Right atrium auricular region (tissue), 2 donors: Measurements from ENCODE around the gene LYPLAL1. TPM values are rescaled to one million over a fixed set of nuclear protein-coding genes. Genes with fewer than 3 reads are reported as not detected.

Experiments used
- DNase-seq: peaks from one replicate; pipeline ENCODE4 v3.0.0-alpha.2; 2019; ENCODE audit warnings: low spot score
- H3K27ac ChIP-seq, 2 donors: fragments of 200-600 bp; sonication (generic); 1 replicate in 1 of 2; 2 replicates in 1 of 2; pipeline ENCODE4 v1.5.1; 2016 to 2019
- H3K27me3 ChIP-seq, 2 donors: fragments of 200-600 bp; sonication (generic); one replicate each; pipeline versions ENCODE4 v1.5.1 to v1.6.0; 2017 to 2019
- H3K36me3 ChIP-seq: fragments of 200-600 bp; sonication (generic); one replicate; pipeline ENCODE4 v1.5.1; 2016
- H3K4me1 ChIP-seq, 2 donors: fragments of 200-600 bp; sonication (generic); one replicate each; pipeline versions ENCODE4 v1.5.1 to v1.6.0; 2017 to 2019
- H3K4me3 ChIP-seq, 2 donors: fragments of 200-600 bp; sonication (generic); 1 replicate in 1 of 2; 2 replicates in 1 of 2; pipeline ENCODE4 v1.5.1; 2017 to 2019; ENCODE audit warnings: mild to moderate bottlenecking in 1 of 2, moderate library complexity in 1 of 2
- H3K9me3 ChIP-seq, 2 donors: fragments of 200-600 bp; sonication (generic); one replicate each; pipeline ENCODE4 v1.5.1; 2019
- total RNA-seq, 2 donors: library from RNA; depleted of rRNA; stranded (reverse); fragments of >200 nt; gene quantifications; one replicate each; pipeline ENCODE4 v1.1.0, GENCODE V29; 2016
- TF ChIP-seq, protein P1 (sequence below), 2 donors: fragments of 200-600 bp; sonication (generic); IDR thresholded peaks; one replicate each; pipeline ENCODE4 v1.5.1; 2019; ENCODE audit warnings: antibody characterized with exemption in 2 of 2

The LYPLAL1 gene
- total RNA-seq, 2 donors from 2014 or later = 32.6 to 35.9 TPM

DNA sequence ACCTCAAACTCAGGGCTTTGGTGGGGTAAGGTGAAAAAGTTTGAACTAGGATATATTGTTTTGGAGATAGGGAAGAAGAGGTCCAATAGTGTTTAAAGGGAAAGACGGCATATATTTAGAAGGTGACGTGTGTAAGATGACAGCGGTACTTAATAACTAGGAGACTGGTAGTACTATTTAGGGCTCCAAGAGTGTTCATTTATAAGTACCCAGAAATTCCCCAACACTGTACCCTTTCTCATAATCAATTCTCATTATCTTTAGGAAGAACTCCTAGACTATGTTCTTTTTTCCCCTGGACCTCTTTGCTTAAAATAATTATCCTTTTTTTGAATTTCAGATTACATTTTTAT is 1.5 kb downstream of the LYPLAL1 start:
- H3K27me3 ChIP-seq = no peaks in the 10 kb centered on the region
- no peak for DNase-seq
- no peaks in the 10 kb centered on the region for H3K9me3 ChIP-seq
- TF ChIP-seq, protein P1, sequence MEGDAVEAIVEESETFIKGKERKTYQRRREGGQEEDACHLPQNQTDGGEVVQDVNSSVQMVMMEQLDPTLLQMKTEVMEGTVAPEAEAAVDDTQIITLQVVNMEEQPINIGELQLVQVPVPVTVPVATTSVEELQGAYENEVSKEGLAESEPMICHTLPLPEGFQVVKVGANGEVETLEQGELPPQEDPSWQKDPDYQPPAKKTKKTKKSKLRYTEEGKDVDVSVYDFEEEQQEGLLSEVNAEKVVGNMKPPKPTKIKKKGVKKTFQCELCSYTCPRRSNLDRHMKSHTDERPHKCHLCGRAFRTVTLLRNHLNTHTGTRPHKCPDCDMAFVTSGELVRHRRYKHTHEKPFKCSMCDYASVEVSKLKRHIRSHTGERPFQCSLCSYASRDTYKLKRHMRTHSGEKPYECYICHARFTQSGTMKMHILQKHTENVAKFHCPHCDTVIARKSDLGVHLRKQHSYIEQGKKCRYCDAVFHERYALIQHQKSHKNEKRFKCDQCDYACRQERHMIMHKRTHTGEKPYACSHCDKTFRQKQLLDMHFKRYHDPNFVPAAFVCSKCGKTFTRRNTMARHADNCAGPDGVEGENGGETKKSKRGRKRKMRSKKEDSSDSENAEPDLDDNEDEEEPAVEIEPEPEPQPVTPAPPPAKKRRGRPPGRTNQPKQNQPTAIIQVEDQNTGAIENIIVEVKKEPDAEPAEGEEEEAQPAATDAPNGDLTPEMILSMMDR (IDR thresholded peaks at IDR 0.05) = no peak
- no peaks in the 10 kb centered on the region for H3K36me3 ChIP-seq
- H3K27ac ChIP-seq = peak overlapping the region; percentile 95 to 96
- peak overlapping the region; percentile 72 to 76 for H3K4me3 ChIP-seq
- peaks cover 0 to 51% of the 10 kb centered on the region in 2 donors for H3K4me1 ChIP-seq

DNA sequence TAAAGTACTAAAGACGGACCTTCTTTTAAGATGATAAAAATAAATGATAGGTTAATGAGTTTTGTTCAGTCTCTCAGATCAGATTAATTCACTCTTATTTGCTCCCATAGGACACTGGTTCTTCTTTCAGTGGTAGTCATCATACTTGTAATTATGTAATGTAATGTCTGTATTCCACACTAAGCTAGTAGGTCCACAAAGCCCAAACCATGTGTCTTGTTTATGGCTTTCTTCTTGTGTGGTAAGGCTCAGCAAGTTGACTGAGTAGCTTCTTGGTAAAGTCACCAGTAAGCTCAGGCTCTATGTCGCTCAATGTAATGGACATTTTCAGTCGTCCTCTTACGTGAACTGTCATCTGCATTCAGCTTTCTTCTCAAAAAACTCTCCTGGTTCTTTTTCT is 2.5 kb downstream of the LYPLAL1 start:
- Histone ChIP-seq H3K27ac (peak overlapping the region; percentile 95 to 96), H3K4me3 (no peak overlapping the region), H3K9me3 (no peaks in the 10 kb centered on the region), H3K36me3 (peaks cover 2% of the 10 kb centered on the region), H3K27me3 (no peaks in the 10 kb centered on the region), H3K4me1 (peaks cover 0 to 51% of the 10 kb centered on the region in 2 donors)
- TF ChIP-seq, protein P1 (IDR thresholded peaks at IDR 0.05) = no peak
- DNase-seq = no peak

DNA sequence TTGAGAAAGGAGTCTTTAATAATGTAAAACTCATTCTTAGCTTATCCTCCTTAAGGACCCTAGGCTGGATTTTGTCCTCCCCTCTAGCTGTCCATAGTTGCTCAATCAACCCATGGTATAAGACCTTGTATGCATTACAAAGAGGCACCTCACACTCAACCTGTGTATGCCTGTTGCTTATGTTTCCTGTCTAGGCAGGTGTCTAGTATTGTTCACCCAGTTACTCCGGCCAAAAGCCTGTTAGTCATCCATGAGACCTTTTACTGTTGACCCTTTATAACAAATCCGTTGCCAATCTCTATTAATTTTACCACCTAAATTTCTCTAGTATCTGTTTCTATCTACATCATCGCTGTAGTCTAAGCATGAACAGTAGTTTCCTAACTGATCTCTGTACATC is 3.7 kb downstream of the LYPLAL1 start:
- H3K36me3 ChIP-seq = peaks cover 5% of the 10 kb centered on the region
- peaks cover 0 to 56% of the 10 kb centered on the region in 2 donors for H3K4me1 ChIP-seq
- H3K4me3 ChIP-seq = no peak overlapping the region
- no peak for DNase-seq
- H3K27me3 ChIP-seq = no peaks in the 10 kb centered on the region
- TF ChIP-seq, protein P1 (IDR thresholded peaks at IDR 0.05) = no peak
- no peaks in the 10 kb centered on the region for H3K9me3 ChIP-seq
- peak overlapping the region in 1 of 2 donors; percentile 23 for H3K27ac ChIP-seq

DNA sequence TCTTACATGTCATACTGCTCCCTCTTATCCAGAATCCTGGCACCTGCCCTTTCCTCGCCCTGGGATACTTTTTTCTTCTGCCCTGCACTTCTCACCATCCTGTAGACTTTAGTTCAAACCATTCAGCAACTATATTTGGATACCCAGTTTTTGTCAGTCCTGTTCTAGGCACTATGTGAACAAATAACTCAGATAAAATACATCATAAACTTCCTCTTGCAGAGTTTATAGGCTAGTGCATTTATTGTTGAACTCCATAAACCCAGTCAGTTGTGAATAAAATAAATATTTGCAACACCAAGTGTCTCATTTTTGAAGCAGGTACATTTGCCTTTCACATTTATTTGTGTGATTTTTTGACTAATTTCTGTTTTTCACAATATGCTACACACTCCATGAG is 4.3 kb downstream of the LYPLAL1 start:
- DNase-seq = no peak
- Histone ChIP-seq H3K27me3 (no peaks in the 10 kb centered on the region), H3K4me1 (peaks cover 0 to 61% of the 10 kb centered on the region in 2 donors), H3K9me3 (no peaks in the 10 kb centered on the region), H3K27ac (peak overlapping the region in 1 of 2 donors; percentile 23), H3K4me3 (no peak overlapping the region), H3K36me3 (peaks cover 5% of the 10 kb centered on the region)
- TF ChIP-seq, protein P1 (IDR thresholded peaks at IDR 0.05) = no peak

DNA sequence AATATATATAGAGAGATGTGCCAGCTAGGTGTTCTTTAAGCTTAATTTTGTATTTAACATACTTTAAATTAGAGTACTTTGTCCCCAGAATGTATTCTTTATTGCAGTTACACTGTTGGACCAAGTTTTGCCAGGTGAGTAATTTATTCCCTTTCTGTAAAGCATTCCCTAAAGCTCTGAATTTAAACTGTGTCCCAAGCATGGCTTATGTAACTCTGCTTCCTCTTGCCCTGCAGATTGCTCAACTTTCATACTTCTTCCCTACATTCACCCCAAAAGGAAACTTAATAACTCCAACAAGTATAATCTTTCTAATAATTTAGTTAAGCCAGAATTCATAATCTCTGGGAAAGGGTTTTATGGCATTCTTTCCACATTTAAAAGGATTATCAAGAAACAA is 5.6 kb downstream of the LYPLAL1 start:
- DNase-seq = no peak
- Histone ChIP-seq H3K4me3 (no peak overlapping the region), H3K36me3 (peaks cover 5% of the 10 kb centered on the region), H3K27me3 (no peaks in the 10 kb centered on the region), H3K4me1 (peaks cover 0 to 61% of the 10 kb centered on the region in 2 donors), H3K9me3 (no peaks in the 10 kb centered on the region), H3K27ac (no peak overlapping the region)
- TF ChIP-seq, protein P1 (IDR thresholded peaks at IDR 0.05) = no peak

DNA sequence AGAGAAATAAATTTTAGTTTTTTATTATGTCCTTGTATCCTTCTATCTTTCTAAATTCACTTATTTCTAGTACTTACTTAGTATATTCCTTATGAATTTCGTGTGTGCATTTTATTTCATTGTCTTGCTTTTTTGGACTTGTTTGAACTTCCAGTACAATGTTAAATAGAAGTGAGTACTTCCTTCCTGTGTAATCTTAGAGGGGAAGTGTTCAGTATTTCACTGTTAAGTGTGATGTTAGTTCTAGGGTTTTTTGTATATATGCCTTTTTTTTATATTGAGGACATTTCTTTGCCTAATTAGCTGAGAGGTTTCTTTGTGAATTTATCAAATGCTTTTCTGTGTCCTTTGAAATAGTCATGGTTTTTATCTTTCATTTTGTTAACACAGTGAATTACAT is 10.7 kb downstream of the LYPLAL1 start:
- Histone ChIP-seq H3K27me3 (no peaks in the 10 kb centered on the region), H3K4me1 (peaks cover 0 to 34% of the 10 kb centered on the region in 2 donors), H3K27ac (no peak overlapping the region), H3K36me3 (peaks cover 5% of the 10 kb centered on the region), H3K4me3 (no peak overlapping the region), H3K9me3 (no peaks in the 10 kb centered on the region)
- DNase-seq = no peak
- TF ChIP-seq, protein P1 (IDR thresholded peaks at IDR 0.05) = no peak
